OCI-LY3 (cell line): ENCODE data around the gene STAT5B.

Experiments used
- H2AFZ ChIP-seq: fragments of 200-600, 300-600 bp; shearing (Covaris generic); 2 replicates; pipeline ENCODE4 v1.6.0; 2014; ENCODE audit warnings: antibody characterized with exemption, low read depth, low read length
- H3K27ac ChIP-seq: fragments of 200-600, 300-600 bp; sonication (generic); 2 replicates; pipeline ENCODE4 v1.5.1; 2014; ENCODE audit warnings: mild to moderate bottlenecking, low read length, moderate library complexity, mixed read lengths
- H3K27me3 ChIP-seq: fragments of 200-600, 300-600 bp; sonication (generic); 2 replicates; pipeline ENCODE4 v1.6.1; 2014; ENCODE audit warnings: low read depth, low read length, mixed read lengths
- H3K36me3 ChIP-seq: fragments of 200-600, 300-600 bp; sonication (generic); replicated peaks from 2 replicates; pipeline ENCODE3; 2014; ENCODE audit warnings: low read depth, low read length, mixed read lengths
- H3K4me1 ChIP-seq: fragments of 300-600, 200-600 bp; sonication (generic); 2 replicates; pipeline ENCODE4 v1.6.1; 2014; ENCODE audit warnings: low read length, mixed read lengths
- H3K4me2 ChIP-seq: fragments of 200-600, 300-600 bp; sonication (generic); 2 replicates; pipeline ENCODE4 v1.6.1; 2014; ENCODE audit warnings: low read length, mixed read lengths
- H3K4me3 ChIP-seq: fragments of 300-600, 200-600 bp; sonication (generic); 2 replicates; pipeline ENCODE4 v1.5.1; 2014; ENCODE audit warnings: antibody characterized with exemption, mild to moderate bottlenecking, low read length, moderate library complexity
- H3K79me2 ChIP-seq: fragments of 300-600, 200-600 bp; shearing (Covaris generic); 2 replicates; pipeline ENCODE4 v1.6.1; 2014; ENCODE audit warnings: mild to moderate bottlenecking, low read length, mixed read lengths
- H3K9ac ChIP-seq: fragments of 300-600, 200-600 bp; shearing (Covaris generic); 2 replicates; pipeline ENCODE4 v1.6.0; 2014; ENCODE audit warnings: mild to moderate bottlenecking, low read length, moderate library complexity
- H3K9me3 ChIP-seq: fragments of 200-600, 300-600 bp; shearing (Covaris generic); 2 replicates; pipeline ENCODE4 v1.6.1; 2014; ENCODE audit warnings: low read length, mixed read lengths; ENCODE audit not compliant: insufficient read depth
- H4K20me1 ChIP-seq: fragments of 200-600, 300-600 bp; sonication (generic); 2 replicates; pipeline ENCODE4 v1.6.1; 2016; ENCODE audit warnings: low read length, mixed read lengths; ENCODE audit not compliant: insufficient read depth
- CTCF ChIP-seq: fragments of 200-600, 300-600 bp; sonication (generic); IDR thresholded peaks from 2 replicates; pipeline ENCODE4 v1.5.1; 2014; ENCODE audit warnings: antibody characterized with exemption, low read length, low read depth
- EZH2phosphoT487 ChIP-seq: fragments of 200-600 bp; shearing (Covaris generic); IDR thresholded peaks from 2 replicates; pipeline ENCODE4 v1.6.1; 2018; ENCODE audit warnings: antibody characterized with exemption, mixed run types, low read depth

Gene STAT5B

GRCh38 chr17:42315402-42316156 lies 39.4 kb upstream of the STAT5B start:
- Histone ChIP-seq H4K20me1 (peaks cover 48% of the 10 kb centered on the region), H3K9me3 (no peaks in the 10 kb centered on the region), H3K27me3 (no peaks in the 10 kb centered on the region), H3K27ac (peak overlapping the region; percentile 87), H3K4me2 (peak overlapping the region; percentile 60), H3K36me3 (peaks cover 69% of the 10 kb centered on the region), H2AFZ (no peak overlapping the region), H3K9ac (peak overlapping the region; percentile 45), H3K4me1 (peaks cover 87% of the 10 kb centered on the region), H3K79me2 (peaks cover 22% of the 10 kb centered on the region; the same call in 1 of the 2 replicates), H3K4me3 (no peak overlapping the region)
- TF ChIP-seq CTCF: no peak

DNA sequence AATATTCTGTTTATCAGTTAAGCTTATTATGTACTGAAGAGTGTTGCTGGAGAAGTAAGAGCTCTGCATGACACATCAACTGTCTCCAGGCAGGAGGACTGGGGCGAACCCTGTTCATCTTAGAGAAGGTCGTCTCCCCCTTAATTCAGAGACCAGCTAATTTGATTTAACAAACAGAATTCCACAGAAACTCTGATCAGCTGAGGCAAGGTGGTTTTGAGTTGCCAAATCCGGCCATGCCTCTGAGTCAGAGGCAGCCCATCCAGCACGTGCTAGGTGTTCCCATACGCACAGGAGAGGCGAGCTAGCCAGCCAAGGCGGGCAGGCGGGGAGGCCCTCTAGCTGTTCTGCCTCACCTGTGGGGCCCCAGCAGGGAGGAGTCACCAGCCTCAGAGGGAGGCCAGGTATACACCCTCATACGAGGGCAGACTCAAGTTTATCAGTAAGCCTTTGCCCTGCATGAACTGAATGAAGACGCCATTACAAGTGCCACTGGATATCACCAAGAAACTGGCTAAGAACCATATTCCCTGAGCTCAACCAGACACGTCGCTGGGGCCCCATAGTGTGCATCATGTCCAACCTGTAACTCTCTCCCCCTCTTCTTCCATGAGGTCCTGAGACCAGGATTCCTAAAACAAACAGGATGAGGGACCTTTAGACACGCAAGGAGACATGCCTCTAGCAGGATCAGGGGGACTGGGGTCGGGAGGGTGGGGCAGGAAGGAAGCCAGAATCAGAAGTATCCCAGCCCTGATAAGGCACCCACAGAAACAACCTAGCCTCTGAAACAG lies 37.8 kb upstream of the STAT5B start:
- H3K4me3 ChIP-seq: no peak overlapping the region
- H2AFZ ChIP-seq: no peak overlapping the region
- no peak for TF ChIP-seq CTCF
- TF ChIP-seq EZH2phosphoT487: no peak
- no peak overlapping the region for H3K9ac ChIP-seq
- no peak overlapping the region for H3K4me2 ChIP-seq
- no peaks in the 10 kb centered on the region for H3K27me3 ChIP-seq
- H3K4me1 ChIP-seq: peaks cover 88% of the 10 kb centered on the region
- H3K9me3 ChIP-seq: no peaks in the 10 kb centered on the region
- peaks cover 71% of the 10 kb centered on the region for H3K36me3 ChIP-seq
- peaks cover 10% of the 10 kb centered on the region; the same call in 1 of the 2 replicates for H3K79me2 ChIP-seq
- peaks cover 45% of the 10 kb centered on the region for H4K20me1 ChIP-seq
- H3K27ac ChIP-seq: peak overlapping the region; percentile 87; the same call in 1 of the 2 replicates

DNA sequence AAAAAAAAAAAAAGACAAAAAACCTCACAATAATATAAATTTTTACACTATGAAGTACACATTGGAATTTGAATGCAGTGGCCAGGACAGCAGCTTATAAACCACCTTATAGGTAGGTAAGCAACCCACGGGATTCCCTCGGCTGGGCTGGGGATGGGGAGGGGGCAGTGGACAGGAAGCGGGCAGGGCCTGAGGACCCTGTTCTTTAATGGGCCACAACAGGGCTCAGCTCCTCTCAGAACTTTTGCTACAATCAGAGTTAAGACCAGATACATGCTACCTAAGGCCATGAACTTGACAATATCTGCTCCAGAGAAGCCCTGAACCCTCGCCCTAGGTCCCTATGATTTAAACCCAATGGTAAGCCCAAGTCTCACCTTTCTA lies 37.2 kb upstream of the STAT5B start:
- H3K4me3 ChIP-seq: no peak overlapping the region
- H3K4me2 ChIP-seq: no peak overlapping the region; the same call in 1 of the 2 replicates
- peak overlapping the region; percentile 87; the same call in 1 of the 2 replicates for H3K27ac ChIP-seq
- no peak overlapping the region for H3K9ac ChIP-seq
- peaks cover 88% of the 10 kb centered on the region for H3K4me1 ChIP-seq
- H2AFZ ChIP-seq: no peak overlapping the region
- H3K79me2 ChIP-seq: peaks cover 4% of the 10 kb centered on the region; the same call in 1 of the 2 replicates
- H3K36me3 ChIP-seq: peaks cover 71% of the 10 kb centered on the region
- H4K20me1 ChIP-seq: peaks cover 40% of the 10 kb centered on the region
- H3K9me3 ChIP-seq: no peaks in the 10 kb centered on the region
- no peaks in the 10 kb centered on the region for H3K27me3 ChIP-seq
- TF ChIP-seq EZH2phosphoT487: no peak
- TF ChIP-seq CTCF: no peak
